ENCODE measurements around the gene CLCNKA.

- TF ChIP-seq CTCF (optimal IDR thresholded peaks at IDR 0.05 in 1 of 3, IDR thresholded peaks at IDR 0.05 in 1 of 3, conservative IDR thresholded peaks at IDR 0.05 in 1 of 3; ENCODE audit: extremely low read depth in 1 of 3, insufficient read depth in 2 of 3, low read length in 3 of 3) = no peak
- no peak for TF ChIP-seq EZH2 (IDR thresholded peaks at IDR 0.05; ENCODE audit: low read length)
Measured at GRCh38 chr1:16077406-16078245, 55.8 kb downstream of the CLCNKA start.
